Gastrocnemius medialis (tissue), 4 donors: ENCODE results near the gene FAM107B.

Experiments used
- POLR2A ChIP-seq, 2 donors: fragments of 450-650 bp; IDR thresholded peaks; one replicate each; pipeline ENCODE4 v1.6.1; 2017; ENCODE audit warnings: antibody characterized with exemption in 2 of 2, mild to moderate bottlenecking in 2 of 2, moderate library complexity in 2 of 2
- TF ChIP-seq, protein P1 (sequence below), 5 experiments: fragments of 450-650 bp in 3 of 5; fragments of 200-600 bp in 2 of 5; sonication (generic) in 2 of 5; IDR thresholded peaks in 4 of 5; conservative IDR thresholded peaks in 1 of 5; 1 replicate in 4 of 5; 2 replicates in 1 of 5; pipeline ENCODE4 v1.5.1; 2016 to 2019; ENCODE audit warnings: antibody characterized with exemption in 5 of 5, mild to moderate bottlenecking in 3 of 5, moderate library complexity in 3 of 5

DNA sequence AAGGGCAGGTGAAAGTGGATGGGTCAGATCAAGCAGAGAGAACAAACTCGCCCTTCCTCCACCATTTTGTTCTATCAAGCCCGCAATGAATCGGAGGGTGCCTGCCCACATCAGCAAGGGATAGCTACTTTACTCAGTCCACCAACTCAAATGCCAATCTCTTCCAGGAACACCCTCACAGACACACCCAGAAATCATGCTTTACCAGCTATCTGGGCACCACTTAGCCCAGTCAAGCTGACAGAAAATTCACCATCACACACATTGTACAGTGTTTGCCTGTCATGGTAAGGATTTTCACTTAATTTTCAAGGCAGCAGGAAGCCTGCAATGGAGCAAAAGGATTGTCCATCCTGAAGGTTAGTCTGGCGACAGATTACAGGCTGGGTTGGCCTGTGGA lies 75.2 kb downstream of the FAM107B start:
- TF ChIP-seq, protein P1, sequence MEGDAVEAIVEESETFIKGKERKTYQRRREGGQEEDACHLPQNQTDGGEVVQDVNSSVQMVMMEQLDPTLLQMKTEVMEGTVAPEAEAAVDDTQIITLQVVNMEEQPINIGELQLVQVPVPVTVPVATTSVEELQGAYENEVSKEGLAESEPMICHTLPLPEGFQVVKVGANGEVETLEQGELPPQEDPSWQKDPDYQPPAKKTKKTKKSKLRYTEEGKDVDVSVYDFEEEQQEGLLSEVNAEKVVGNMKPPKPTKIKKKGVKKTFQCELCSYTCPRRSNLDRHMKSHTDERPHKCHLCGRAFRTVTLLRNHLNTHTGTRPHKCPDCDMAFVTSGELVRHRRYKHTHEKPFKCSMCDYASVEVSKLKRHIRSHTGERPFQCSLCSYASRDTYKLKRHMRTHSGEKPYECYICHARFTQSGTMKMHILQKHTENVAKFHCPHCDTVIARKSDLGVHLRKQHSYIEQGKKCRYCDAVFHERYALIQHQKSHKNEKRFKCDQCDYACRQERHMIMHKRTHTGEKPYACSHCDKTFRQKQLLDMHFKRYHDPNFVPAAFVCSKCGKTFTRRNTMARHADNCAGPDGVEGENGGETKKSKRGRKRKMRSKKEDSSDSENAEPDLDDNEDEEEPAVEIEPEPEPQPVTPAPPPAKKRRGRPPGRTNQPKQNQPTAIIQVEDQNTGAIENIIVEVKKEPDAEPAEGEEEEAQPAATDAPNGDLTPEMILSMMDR (IDR thresholded peaks at IDR 0.05 in 4 of 5, conservative IDR thresholded peaks at IDR 0.05 in 1 of 5) = no peak
- no peak for TF ChIP-seq POLR2A (IDR thresholded peaks at IDR 0.05)
